H1 (cell line): ENCODE results near the gene CEP41. TPM values are rescaled to one million over a fixed set of nuclear protein-coding genes. Genes with fewer than 3 reads are reported as not detected.

Experiments
- CTCF ChIA-PET: fragments of 300-600 bp; sonication (Branson Sonifier 250); formaldehyde crosslinking; loops from one replicate; lab custom pipeline; 2021; ENCODE audit not compliant: partially characterized antibody; lab: Charles Lee
- POLR2A ChIA-PET: fragments of 300-600 bp; sonication (Branson Sonifier 250); formaldehyde crosslinking; loops from one replicate; lab custom pipeline; 2021; ENCODE audit warnings: inconsistent platforms; ENCODE audit not compliant: partially characterized antibody; lab: Charles Lee
- DNase-seq, 2 experiments: peaks; one replicate each; pipeline versions ENCODE4 v3.0.0 to v3.0.0-alpha.2; 2010 to 2022; ENCODE audit warnings: low spot score in 2 of 2, low read depth in 1 of 2, mixed read lengths in 1 of 2
- FAIRE-seq: peaks from 2 replicates; lab custom pipeline; 2011; peaks lifted over from hg19 to GRCh38; lab: Jason Lieb, UNC
- H2AFZ ChIP-seq: 2 replicates; pipeline ENCODE4 v1.8.1; 2012; ENCODE audit warnings: low read length, inconsistent platforms
- H2AK5ac ChIP-seq: 2 replicates; pipeline ENCODE4 v1.6.1; 2013; ENCODE audit warnings: low read depth, low read length
- H2BK120ac ChIP-seq: replicated peaks from 2 replicates; pipeline ENCODE3; 2013; ENCODE audit warnings: low read depth, low read length, inconsistent platforms
- H2BK12ac ChIP-seq: 2 replicates; pipeline ENCODE4 v1.6.1; 2013; ENCODE audit warnings: low read depth, low read length
- H2BK15ac ChIP-seq: 2 replicates; pipeline ENCODE4 v1.6.1; 2013; ENCODE audit warnings: low read length
- H2BK20ac ChIP-seq: 2 replicates; pipeline ENCODE4 v1.6.1; 2013; ENCODE audit warnings: low read length
- H2BK5ac ChIP-seq: 2 replicates; pipeline ENCODE4 v1.6.1; 2013; ENCODE audit warnings: low read depth, low read length
- H3K14ac ChIP-seq: 2 replicates; pipeline ENCODE4 v1.6.1; 2013; ENCODE audit warnings: inconsistent platforms; ENCODE audit not compliant: insufficient read length
- H3K18ac ChIP-seq: 2 replicates; pipeline ENCODE4 v1.6.1; 2013; ENCODE audit warnings: low read length; ENCODE audit errors: extremely low read depth
- H3K23ac ChIP-seq: 2 replicates; pipeline ENCODE4 v1.6.1; 2013; ENCODE audit warnings: inconsistent platforms; ENCODE audit not compliant: insufficient read length
- H3K23me2 ChIP-seq: 2 replicates; pipeline ENCODE4 v1.6.1; 2013; ENCODE audit warnings: low read depth, low read length
- H3K27ac ChIP-seq: 2 replicates; pipeline ENCODE4 v1.6.1; 2011; ENCODE audit warnings: low read depth, low read length, inconsistent platforms
- H3K27me3 ChIP-seq, 4 experiments: replicated peaks in 1 of 4; 1 replicate in 1 of 4; 2 replicates in 3 of 4; pipeline versions ENCODE4 v1.6.1 to v1.8.1; 2011 to 2013; ENCODE audit warnings: low read length in 3 of 4, mild to moderate bottlenecking in 3 of 4, inconsistent platforms in 2 of 4, mixed read lengths in 2 of 4, moderate library complexity in 1 of 4; ENCODE audit not compliant: control insufficient read depth in 3 of 4, insufficient read depth in 3 of 4; ENCODE audit errors: extremely low read depth in 1 of 4
- H3K36me3 ChIP-seq, 4 experiments: 2 replicates each; pipeline versions ENCODE4 v1.6.1 to v1.8.1; 2011 to 2013; ENCODE audit warnings: mild to moderate bottlenecking in 4 of 4, low read length in 3 of 4, moderate library complexity in 2 of 4, control low read depth in 1 of 4, inconsistent platforms in 1 of 4; ENCODE audit not compliant: insufficient read depth in 4 of 4, control insufficient read depth in 2 of 4
- H3K4ac ChIP-seq: replicated peaks from 2 replicates; pipeline ENCODE3; 2013; ENCODE audit warnings: low read length, low read depth, mixed read lengths, inconsistent platforms; ENCODE audit not compliant: insufficient read length
- H3K4me1 ChIP-seq, 4 experiments: replicated peaks in 1 of 4; 1 replicate in 1 of 4; 2 replicates in 3 of 4; pipeline versions ENCODE4 v1.6.1 to v1.8.1; 2011 to 2013; ENCODE audit warnings: low read length in 3 of 4, inconsistent platforms in 2 of 4, mixed read lengths in 1 of 4; ENCODE audit not compliant: insufficient read depth in 4 of 4, control insufficient read depth in 3 of 4
- H3K4me2 ChIP-seq, 2 experiments: 2 replicates each; pipeline versions ENCODE4 v1.6.1 to v1.8.1; 2011 to 2013; ENCODE audit warnings: low read depth in 2 of 2, low read length in 2 of 2, control low read depth in 1 of 2, inconsistent platforms in 1 of 2, mild to moderate bottlenecking in 1 of 2; ENCODE audit not compliant: insufficient read depth in 1 of 2
- H3K4me3 ChIP-seq, 4 experiments: fragments of 200-600, 300-600 bp in 1 of 4; sonication (generic), shearing (Covaris generic), sonication (Bioruptor Twin) in 1 of 4; 2 replicates each; pipeline versions ENCODE4 v1.5.1 to v1.8.1; 2011 to 2016; ENCODE audit warnings: low read length in 4 of 4, low read depth in 3 of 4, control low read depth in 2 of 4, inconsistent platforms in 2 of 4, mild to moderate bottlenecking in 2 of 4, mixed read lengths in 1 of 4, moderate library complexity in 1 of 4; ENCODE audit not compliant: insufficient read depth in 2 of 4; ENCODE audit errors: extremely low read depth in 1 of 4
- H3K56ac ChIP-seq: replicated peaks from 2 replicates; pipeline ENCODE3; 2013; ENCODE audit warnings: low read depth, mild to moderate bottlenecking, mixed read lengths, low read length, inconsistent platforms; ENCODE audit not compliant: insufficient read length
- H3K79me1 ChIP-seq: 2 replicates; pipeline ENCODE4 v1.6.1; 2013; ENCODE audit warnings: low read depth, low read length, control low read depth
- H3K79me2 ChIP-seq, 2 experiments: 2 replicates each; pipeline versions ENCODE4 v1.6.1 to v1.8.1; 2012 to 2013; ENCODE audit warnings: low read length in 2 of 2, mild to moderate bottlenecking in 2 of 2, inconsistent platforms in 1 of 2; ENCODE audit not compliant: insufficient read depth in 2 of 2, control insufficient read depth in 1 of 2
- H3K9ac ChIP-seq, 4 experiments: replicated peaks in 1 of 4; 1 replicate in 1 of 4; 2 replicates in 3 of 4; pipeline versions ENCODE4 v1.6.1 to v1.8.1; 2011 to 2013; ENCODE audit warnings: low read depth in 3 of 4, low read length in 3 of 4, control low read depth in 2 of 4, mild to moderate bottlenecking in 2 of 4, moderate library complexity in 2 of 4, inconsistent platforms in 1 of 4; ENCODE audit errors: extremely low read depth in 1 of 4
- H3K9me3 ChIP-seq, 2 experiments: 2 replicates each; pipeline versions ENCODE4 v1.6.1 to v1.8.1; 2012 to 2013; ENCODE audit warnings: mild to moderate bottlenecking in 2 of 2, moderate library complexity in 2 of 2, control low read depth in 1 of 2, inconsistent platforms in 1 of 2, low read depth in 1 of 2, low read length in 1 of 2, mixed read lengths in 1 of 2; ENCODE audit not compliant: insufficient read depth in 2 of 2
- H4K20me1 ChIP-seq, 2 experiments: replicated peaks in 1 of 2; 2 replicates each; pipeline versions ENCODE3 to v1.8.1; 2011 to 2013; ENCODE audit warnings: inconsistent platforms in 2 of 2, low read length in 2 of 2, mild to moderate bottlenecking in 1 of 2; ENCODE audit not compliant: insufficient read depth in 2 of 2, control insufficient read depth in 1 of 2
- H4K5ac ChIP-seq: 2 replicates; pipeline ENCODE4 v1.6.1; 2013; ENCODE audit warnings: low read length, low read depth, mixed read lengths, inconsistent platforms; ENCODE audit not compliant: insufficient read length
- H4K8ac ChIP-seq: 2 replicates; pipeline ENCODE4 v1.8.0; 2013; ENCODE audit warnings: mild to moderate bottlenecking, moderate library complexity, low read length, inconsistent platforms; ENCODE audit not compliant: insufficient read depth; ENCODE audit errors: extremely low read depth
- H4K91ac ChIP-seq: replicated peaks from 2 replicates; pipeline ENCODE3; 2013; ENCODE audit warnings: low read length, mixed read lengths, inconsistent platforms; ENCODE audit not compliant: insufficient read length
- CHD1 ChIP-seq: IDR thresholded peaks from 2 replicates; pipeline ENCODE4 v1.6.1; 2012; ENCODE audit warnings: low read depth, low read length, improper control_type of control experiment
- RAD21 ChIP-seq, 2 experiments: IDR thresholded peaks in 1 of 2; conservative IDR thresholded peaks in 1 of 2; 2 replicates each; pipeline ENCODE4 v1.6.1; 2011; ENCODE audit warnings: low read depth in 2 of 2, low read length in 2 of 2, improper control_type of control experiment in 1 of 2, inconsistent platforms in 1 of 2, mild to moderate bottlenecking in 1 of 2, moderate library complexity in 1 of 2
- SIRT6 ChIP-seq: IDR thresholded peaks from one replicate; pipeline ENCODE4 v1.7.1; 2012; ENCODE audit warnings: low read length, inconsistent platforms
- SRF ChIP-seq: IDR thresholded peaks from 2 replicates; pipeline ENCODE4 v1.6.1; 2011; ENCODE audit warnings: mild to moderate bottlenecking, low read depth, low read length, moderate library complexity
- YY1 ChIP-seq: IDR thresholded peaks from 2 replicates; pipeline ENCODE4 v1.6.1; 2011; ENCODE audit warnings: low read depth, mild to moderate bottlenecking, low read length
- WGBS, 2 experiments: shearing (Covaris generic) in 1 of 2; methylation state at CpG; one replicate each; pipeline versions ENCODE4 v1.1.6 to v1.1.7; 2013 to 2015; ENCODE audit warnings: low lambda C conversion rate in 2 of 2, mixed read lengths in 2 of 2, inconsistent platforms in 1 of 2, low coverage in 1 of 2, missing lambda C conversion rate in 1 of 2; ENCODE audit not compliant: insufficient replicate concordance in 2 of 2, insufficient coverage in 1 of 2, insufficient read length in 1 of 2; ENCODE audit errors: extremely low coverage in 1 of 2, missing lambda C conversion rate in 1 of 2; 5-methylcytosine and 5-hydroxymethylcytosine counted together
- polyA plus RNA-seq, 7 experiments: library from polyadenylated mRNA; depleted of rRNA in 3 of 7; stranded (reverse) in 5 of 7; unstranded in 2 of 7; fragments of >200 nt in 5 of 7; fragments of 200-250 nt in 2 of 7; gene quantifications; 1 replicate in 5 of 7; 2 replicates in 1 of 7; 4 replicates in 1 of 7; pipeline versions ENCODE4 v1.2.1 to v1.2.3, GENCODE V29; 2011 to 2013; ENCODE audit warnings: missing spikeins in 2 of 7, mixed read lengths in 2 of 7
- total RNA-seq: library from RNA; stranded (reverse); fragmentation: NEBNext Ultra II Directional; extraction: Animal tissue kit (Norgen Biotek cat#: 25700); gene quantifications from 2 replicates; pipeline ENCODE4 v1.2.1, GENCODE V29; 2021
- TF ChIP-seq, protein P1 (sequence below), 3 experiments: IDR thresholded peaks; 1 replicate in 2 of 3; 2 replicates in 1 of 3; pipeline versions ENCODE4 v1.5.1 to v1.6.1; 2011; ENCODE audit warnings: low read length in 3 of 3, mild to moderate bottlenecking in 3 of 3, inconsistent platforms in 2 of 3, low read depth in 1 of 3, moderate library complexity in 1 of 3; ENCODE audit not compliant: insufficient read depth in 1 of 3; ENCODE audit errors: control extremely low read depth in 1 of 3
- TF ChIP-seq, protein P2 (sequence below): IDR thresholded peaks from 2 replicates; pipeline ENCODE4 v1.6.1; 2011; ENCODE audit warnings: low read length, improper control_type of control experiment

The CEP41 gene
- total and polyA plus RNA-seq, 2 of the 8 experiments (the other 6 are each of a cell fraction or from before 2014, with no cell fraction given), result 9.3 to 12.8 TPM

DNA sequence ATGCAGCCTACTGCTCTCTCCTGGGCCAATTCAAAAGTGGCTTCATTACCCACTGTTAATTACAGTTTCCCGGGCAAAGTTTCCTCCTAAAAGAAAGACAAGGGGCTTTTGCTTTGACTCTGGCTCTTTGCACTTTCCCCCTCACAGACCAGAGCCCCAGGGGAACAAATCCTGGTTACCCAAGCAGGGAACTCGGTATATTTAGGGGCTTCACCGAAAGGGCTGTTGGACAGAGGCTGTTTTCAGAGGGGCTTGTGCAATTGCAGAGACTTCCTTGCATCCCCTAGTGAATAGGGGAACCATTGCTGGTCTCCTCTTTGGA, 53.5 kb downstream of the CEP41 start:
- no peaks in the 10 kb centered on the region; a peak in 1 of 7 replicates for H3K27me3 ChIP-seq
- DNase-seq (no peak), FAIRE-seq (no peak)
- no peak overlapping the region for H2AFZ ChIP-seq
- no peak overlapping the region for H2BK12ac ChIP-seq
- WGBS, 2 experiments, result 91% methylated on average over 3 of the region's 3 CpGs; no CpG with 5 or more reads in 1 of the 2 experiments
- no peak overlapping the region for H3K4me2 ChIP-seq
- H3K4me1 ChIP-seq, result no peaks in the 10 kb centered on the region
- no peak overlapping the region for H4K5ac ChIP-seq
- H2BK20ac ChIP-seq, result no peak overlapping the region
- no peak overlapping the region for H3K27ac ChIP-seq
- H3K23ac ChIP-seq, result no peak overlapping the region
- no peak overlapping the region for H3K4ac ChIP-seq
- H2BK120ac ChIP-seq, result no peak overlapping the region
- H3K56ac ChIP-seq, result no peak overlapping the region
- H2BK15ac ChIP-seq, result no peak overlapping the region
- H2AK5ac ChIP-seq, result no peak overlapping the region
- H3K36me3 ChIP-seq, result no peaks in the 10 kb centered on the region
- H3K14ac ChIP-seq, result no peak overlapping the region
- no peak overlapping the region for H4K91ac ChIP-seq
- H4K20me1 ChIP-seq, result no peaks in the 10 kb centered on the region
- no peaks in the 10 kb centered on the region for H3K79me1 ChIP-seq
- H3K23me2 ChIP-seq, result no peaks in the 10 kb centered on the region
- H3K4me3 ChIP-seq, result no peak overlapping the region
- no peak overlapping the region for H4K8ac ChIP-seq
- H3K18ac ChIP-seq, result no peak overlapping the region
- no peak overlapping the region for H2BK5ac ChIP-seq
- CTCF ChIA-PET, result interaction anchor here (1.3 kb wide), 1 partner anchor 109 kb away, joined by 4 read pairs; no protein-coding TSS in a partner anchor
- H3K9me3 ChIP-seq, result no peaks in the 10 kb centered on the region
- TF ChIP-seq YY1, result no peak
- TF ChIP-seq, protein P1, sequence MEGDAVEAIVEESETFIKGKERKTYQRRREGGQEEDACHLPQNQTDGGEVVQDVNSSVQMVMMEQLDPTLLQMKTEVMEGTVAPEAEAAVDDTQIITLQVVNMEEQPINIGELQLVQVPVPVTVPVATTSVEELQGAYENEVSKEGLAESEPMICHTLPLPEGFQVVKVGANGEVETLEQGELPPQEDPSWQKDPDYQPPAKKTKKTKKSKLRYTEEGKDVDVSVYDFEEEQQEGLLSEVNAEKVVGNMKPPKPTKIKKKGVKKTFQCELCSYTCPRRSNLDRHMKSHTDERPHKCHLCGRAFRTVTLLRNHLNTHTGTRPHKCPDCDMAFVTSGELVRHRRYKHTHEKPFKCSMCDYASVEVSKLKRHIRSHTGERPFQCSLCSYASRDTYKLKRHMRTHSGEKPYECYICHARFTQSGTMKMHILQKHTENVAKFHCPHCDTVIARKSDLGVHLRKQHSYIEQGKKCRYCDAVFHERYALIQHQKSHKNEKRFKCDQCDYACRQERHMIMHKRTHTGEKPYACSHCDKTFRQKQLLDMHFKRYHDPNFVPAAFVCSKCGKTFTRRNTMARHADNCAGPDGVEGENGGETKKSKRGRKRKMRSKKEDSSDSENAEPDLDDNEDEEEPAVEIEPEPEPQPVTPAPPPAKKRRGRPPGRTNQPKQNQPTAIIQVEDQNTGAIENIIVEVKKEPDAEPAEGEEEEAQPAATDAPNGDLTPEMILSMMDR (IDR thresholded peaks at IDR 0.05; ENCODE audit: control extremely low read depth in 1 of 3, insufficient read depth in 1 of 3, low read depth in 1 of 3, low read length in 3 of 3), result no peak
- no peak for TF ChIP-seq SRF
- TF ChIP-seq RAD21 (IDR thresholded peaks at IDR 0.05 in 1 of 2, conservative IDR thresholded peaks at IDR 0.05 in 1 of 2; ENCODE audit: low read depth in 2 of 2, low read length in 2 of 2), result no peak
- TF ChIP-seq, protein P2, sequence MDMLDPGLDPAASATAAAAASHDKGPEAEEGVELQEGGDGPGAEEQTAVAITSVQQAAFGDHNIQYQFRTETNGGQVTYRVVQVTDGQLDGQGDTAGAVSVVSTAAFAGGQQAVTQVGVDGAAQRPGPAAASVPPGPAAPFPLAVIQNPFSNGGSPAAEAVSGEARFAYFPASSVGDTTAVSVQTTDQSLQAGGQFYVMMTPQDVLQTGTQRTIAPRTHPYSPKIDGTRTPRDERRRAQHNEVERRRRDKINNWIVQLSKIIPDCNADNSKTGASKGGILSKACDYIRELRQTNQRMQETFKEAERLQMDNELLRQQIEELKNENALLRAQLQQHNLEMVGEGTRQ, result no peak
- no peak for TF ChIP-seq CHD1
- TF ChIP-seq SIRT6, result no peak
- POLR2A ChIA-PET, result no interaction called here
- no peaks in the 10 kb centered on the region for H3K79me2 ChIP-seq
- H3K9ac ChIP-seq, result no peak overlapping the region
